Left lung (tissue), 10 donors: ENCODE data around the gene FLRT1. TPM values are rescaled to one million over a fixed set of nuclear protein-coding genes. Genes with fewer than 3 reads are reported as not detected.

ENCODE experiments used
- ATAC-seq: fragments of 200-7000 bp; cut with Tn5 transposase; one replicate; pipeline ENCODE4 v1.9.1; 2020; ENCODE audit warnings: moderate library complexity
- DNase-seq, 4 donors: peaks; one replicate each; pipeline ENCODE4 v3.0.0-alpha.2; 2013 to 2020
- H3K27ac ChIP-seq, 2 donors: fragments of 200-600 bp; sonication (generic) in 1 of 2; one replicate each; pipeline versions ENCODE4 v1.5.0 to v1.8.0; 2020 to 2021
- H3K27me3 ChIP-seq, 2 donors: fragments of 200-600 bp; sonication (generic) in 1 of 2; one replicate each; pipeline versions ENCODE4 v1.5.0 to v1.8.0; 2020 to 2021
- H3K36me3 ChIP-seq, 2 donors: fragments of 200-600 bp; sonication (generic) in 1 of 2; one replicate each; pipeline versions ENCODE4 v1.5.0 to v1.8.0; 2020 to 2021
- H3K4me1 ChIP-seq, 2 donors: fragments of 200-600 bp; one replicate each; pipeline ENCODE4 v1.8.0; 2021
- H3K4me3 ChIP-seq, 2 donors: fragments of 200-600 bp; sonication (generic) in 1 of 2; one replicate each; pipeline versions ENCODE4 v1.5.0 to v1.8.0; 2020 to 2021; ENCODE audit warnings: mild to moderate bottlenecking in 1 of 2
- H3K9me3 ChIP-seq, 2 donors: fragments of 200-600 bp; sonication (generic) in 1 of 2; one replicate each; pipeline versions ENCODE4 v1.5.0 to v1.8.0; 2020 to 2021
- CTCF ChIP-seq, 2 donors: fragments of 200-600 bp; sonication (generic) in 1 of 2; IDR thresholded peaks; one replicate each; pipeline versions ENCODE4 v1.5.0 to v1.8.0; 2021; ENCODE audit warnings: antibody characterized with exemption in 2 of 2
- intact Hi-C, 2 donors: fragments of 100-400 bp; cut with DNase I; formaldehyde crosslinking; loops; one replicate each; pipeline versions ENCODE4 v1.11.2 to v1.14.2; 2022
- polyA plus RNA-seq, 6 donors: library from polyadenylated mRNA; unstranded; fragments of 120-200 nt; gene quantifications; one replicate each; pipeline ENCODE4 v1.2.1, GENCODE V29; 2013; ENCODE audit not compliant: insufficient read length in 6 of 6
- total RNA-seq, 2 donors: library from RNA; stranded (reverse); fragmentation: NEBNext Ultra II Directional; extraction: Animal tissue kit (Norgen Biotek cat#: 25700); gene quantifications; one replicate each; pipeline ENCODE4 v1.2.1, GENCODE V29; 2021
- donor health status: DM: no; HTN: yes; CAD: no.
- donor health status: DM: no; HTN: no; CAD: no.

FLRT1 gene
- total and polyA plus RNA-seq, 8 donors = 0.15 to 5.5 (median 3.8) TPM

GRCh38 chr11:64067230-64067993 is 31.7 kb downstream of the FLRT1 start:
- intact Hi-C loops = no loop called here
- ATAC-seq = no peak
- Histone ChIP-seq H3K9me3 (no peaks in the 10 kb centered on the region), H3K4me3 (no peak overlapping the region), H3K27ac (no peak overlapping the region), H3K36me3 (no peaks in the 10 kb centered on the region), H3K27me3 (peaks cover 0 to 10% of the 10 kb centered on the region in 2 donors), H3K4me1 (no peaks in the 10 kb centered on the region)
- no peak for TF ChIP-seq CTCF (IDR thresholded peaks at IDR 0.05)
- DNase-seq = no peak

GRCh38 chr11:64068705-64069400 is 33.1 kb downstream of the FLRT1 start:
- Histone ChIP-seq H3K27ac (no peak overlapping the region), H3K9me3 (no peaks in the 10 kb centered on the region), H3K36me3 (no peaks in the 10 kb centered on the region), H3K27me3 (no peaks in the 10 kb centered on the region), H3K4me1 (peaks cover 0 to 1% of the 10 kb centered on the region in 2 donors), H3K4me3 (no peak overlapping the region)
- intact Hi-C loops = no loop called here
- ATAC-seq (no peak), DNase-seq (no peak)
- no peak for TF ChIP-seq CTCF (IDR thresholded peaks at IDR 0.05)

GRCh38 chr11:64069401-64070313 is 33.9 kb downstream of the FLRT1 start:
- Histone ChIP-seq H3K4me3 (no peak overlapping the region), H3K27me3 (no peaks in the 10 kb centered on the region), H3K4me1 (peaks cover 0 to 8% of the 10 kb centered on the region in 2 donors), H3K9me3 (no peaks in the 10 kb centered on the region), H3K36me3 (no peaks in the 10 kb centered on the region), H3K27ac (no peak overlapping the region)
- intact Hi-C loops = no loop called here
- no peak for ATAC-seq
- no peak for DNase-seq
- no peak for TF ChIP-seq CTCF (IDR thresholded peaks at IDR 0.05)

GRCh38 chr11:64070314-64070681 is 34.6 kb downstream of the FLRT1 start:
- intact Hi-C loops = no loop called here
- DNase-seq (no peak), ATAC-seq (no peak)
- TF ChIP-seq CTCF (IDR thresholded peaks at IDR 0.05) = no peak
- Histone ChIP-seq H3K9me3 (no peaks in the 10 kb centered on the region), H3K4me1 (peaks cover 0 to 8% of the 10 kb centered on the region in 2 donors), H3K27ac (no peak overlapping the region), H3K36me3 (no peaks in the 10 kb centered on the region), H3K4me3 (no peak overlapping the region), H3K27me3 (no peaks in the 10 kb centered on the region)
